BLaER1 treated with 17β-estradiol and CSF1 and Interleukin-3, amounts not matched to agents 10 nM and 100 nM (cell line): ENCODE measurements around the gene SEC11C.

ENCODE experiments used
- H3K27ac ChIP-seq, 11 experiments: shearing (Covaris generic); formaldehyde crosslinking; 2 replicates each; pipeline ENCODE4 v1.8.1; 2022
- H3K27me3 ChIP-seq, 11 experiments: shearing (Covaris generic); formaldehyde crosslinking; 2 replicates each; pipeline ENCODE4 v1.8.1; 2022
- H3K36me3 ChIP-seq, 11 experiments: shearing (Covaris generic); formaldehyde crosslinking; 2 replicates each; pipeline ENCODE4 v1.8.1; 2022
- H3K4me1 ChIP-seq, 10 experiments: shearing (Covaris generic); formaldehyde crosslinking; 2 replicates each; pipeline ENCODE4 v1.8.1; 2022
- H3K4me2 ChIP-seq, 11 experiments: shearing (Covaris generic); formaldehyde crosslinking; 2 replicates each; pipeline ENCODE4 v1.8.1; 2022
- H3K4me3 ChIP-seq, 10 experiments: shearing (Covaris generic); formaldehyde crosslinking; 2 replicates each; pipeline ENCODE4 v1.8.1; 2022
- H3K9ac ChIP-seq, 11 experiments: shearing (Covaris generic); formaldehyde crosslinking; 2 replicates each; pipeline ENCODE4 v1.8.1; 2022
- H3K9me3 ChIP-seq, 11 experiments: shearing (Covaris generic); formaldehyde crosslinking; replicated peaks in 1 of 11; 2 replicates each; pipeline ENCODE4 v1.8.1; 2022
- H4K20me1 ChIP-seq, 11 experiments: shearing (Covaris generic); formaldehyde crosslinking; 2 replicates each; pipeline ENCODE4 v1.8.1; 2022
- Cebpa-rat ChIP-seq, 11 experiments: shearing (Covaris generic); IDR thresholded peaks; 2 replicates each; pipeline ENCODE4 v1.8.1; 2022

SEC11C gene

DNA sequence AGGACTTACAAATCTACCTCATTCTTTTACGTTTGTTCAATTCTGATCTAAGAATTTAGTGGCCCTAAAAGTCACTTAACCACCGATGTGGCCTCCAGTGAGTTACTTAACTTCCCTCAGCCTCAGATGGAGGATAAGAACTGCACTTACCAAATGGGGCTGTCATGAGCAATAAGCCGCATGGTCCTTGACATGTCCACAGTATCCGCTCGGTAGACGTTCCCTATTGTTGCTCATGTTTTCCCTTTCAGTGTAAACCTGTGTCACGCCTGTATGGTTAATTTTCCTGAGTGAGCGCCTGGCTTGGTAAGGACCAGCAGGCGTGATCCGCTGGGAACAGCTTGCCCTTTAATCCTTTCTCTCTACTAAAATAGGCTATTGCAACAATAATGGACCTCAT is 20.3 kb downstream of the SEC11C start:
- Histone ChIP-seq H3K27me3 (no peaks in the 10 kb centered on the region), H3K9ac (no peak overlapping the region), H3K4me3 (no peak overlapping the region), H3K4me2 (no peak overlapping the region), H3K27ac (no peak overlapping the region), H3K36me3 (peaks cover 8 to 42% (median 27%) of the 10 kb centered on the region in 11 experiments; a peak in 16 of 22 replicates), H4K20me1 (no peaks in the 10 kb centered on the region), H3K4me1 (no peaks in the 10 kb centered on the region), H3K9me3 (no peaks in the 10 kb centered on the region)
- no peak for TF ChIP-seq Cebpa-rat (IDR thresholded peaks at IDR 0.05)

DNA sequence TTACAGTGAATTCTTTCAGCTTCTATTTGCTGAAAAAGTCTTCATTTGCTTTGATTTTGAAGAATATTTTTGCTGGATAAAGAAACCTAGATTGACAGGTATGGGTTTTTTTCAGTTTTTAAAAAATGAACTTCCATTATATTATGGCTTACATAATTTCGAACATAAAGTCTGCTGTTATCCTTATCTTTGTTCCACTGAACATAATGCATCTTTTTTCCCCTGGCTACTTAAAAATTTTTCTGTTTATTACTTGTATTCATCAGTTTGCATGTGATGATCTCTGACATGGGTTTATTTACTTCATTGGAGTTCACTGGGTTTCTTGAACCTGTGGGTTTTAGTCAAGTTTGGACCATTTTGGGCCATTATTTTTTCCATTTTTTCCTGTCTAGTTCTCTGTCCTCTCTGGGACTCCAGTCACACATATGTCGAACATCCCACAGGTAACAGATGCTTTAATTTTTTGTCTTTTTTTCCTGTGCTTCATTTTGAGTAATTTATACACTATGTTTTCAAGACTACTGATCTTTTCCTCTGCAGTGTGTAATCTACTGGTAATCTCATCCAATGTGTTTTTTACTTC is 33.1 kb downstream of the SEC11C start:
- no peaks in the 10 kb centered on the region for H3K27me3 ChIP-seq
- no peaks in the 10 kb centered on the region for H4K20me1 ChIP-seq
- H3K27ac ChIP-seq: no peak overlapping the region
- no peak for TF ChIP-seq Cebpa-rat (IDR thresholded peaks at IDR 0.05)
- no peak overlapping the region for H3K4me3 ChIP-seq
- no peak overlapping the region for H3K4me2 ChIP-seq
- H3K9me3 ChIP-seq: peaks cover 24 to 42% (median 29%) of the 10 kb centered on the region in 11 experiments
- no peaks in the 10 kb centered on the region for H3K36me3 ChIP-seq
- no peaks in the 10 kb centered on the region for H3K4me1 ChIP-seq
- no peak overlapping the region for H3K9ac ChIP-seq

GRCh38 chr18:59177485-59177884 is 37.8 kb downstream of the SEC11C start:
- H3K27ac ChIP-seq: no peak overlapping the region
- H3K36me3 ChIP-seq: no peaks in the 10 kb centered on the region
- H3K9ac ChIP-seq: no peak overlapping the region
- no peaks in the 10 kb centered on the region for H3K4me1 ChIP-seq
- no peak overlapping the region for H3K4me3 ChIP-seq
- H3K27me3 ChIP-seq: no peaks in the 10 kb centered on the region
- H3K9me3 ChIP-seq: peaks cover 13 to 23% (median 15%) of the 10 kb centered on the region in 11 experiments
- TF ChIP-seq Cebpa-rat (IDR thresholded peaks at IDR 0.05): no peak
- no peak overlapping the region for H3K4me2 ChIP-seq
- H4K20me1 ChIP-seq: no peaks in the 10 kb centered on the region

DNA sequence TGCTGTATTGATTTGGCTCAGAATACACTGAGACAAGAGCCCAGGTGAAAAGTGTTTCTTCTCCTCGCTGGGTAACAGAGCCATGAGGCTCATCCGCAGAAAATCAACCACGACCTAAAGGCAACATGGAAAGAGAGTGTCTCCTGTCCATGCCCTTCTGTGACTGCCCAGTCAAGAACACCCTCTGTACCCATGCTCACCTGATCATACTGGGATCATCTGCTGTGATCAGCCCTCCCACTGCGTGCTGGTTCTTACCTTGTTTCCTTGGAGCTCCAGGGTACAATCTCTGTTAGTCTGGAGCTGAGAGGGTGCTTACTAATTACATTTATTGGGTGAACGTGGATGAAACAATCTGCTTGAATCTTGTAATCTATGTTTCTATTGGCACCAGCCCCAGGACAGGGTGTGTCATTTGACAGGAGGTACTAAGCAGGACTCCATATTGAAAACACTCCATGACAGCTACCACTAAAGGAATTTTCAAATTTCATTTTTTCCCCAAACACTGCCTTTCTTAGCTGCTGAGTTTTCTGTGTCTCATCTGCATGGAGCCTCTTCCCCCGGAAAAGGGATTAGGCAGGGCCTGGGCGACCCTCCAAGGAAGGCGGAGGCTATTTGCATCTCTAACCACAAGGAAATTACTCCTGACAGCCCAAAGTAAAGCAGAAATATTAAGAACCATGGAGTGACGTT is 40.6 kb downstream of the SEC11C start:
- Histone ChIP-seq H3K27ac (no peak overlapping the region), H3K4me1 (no peaks in the 10 kb centered on the region), H3K27me3 (no peaks in the 10 kb centered on the region), H3K4me3 (no peak overlapping the region), H3K9ac (no peak overlapping the region), H4K20me1 (no peaks in the 10 kb centered on the region), H3K9me3 (no peaks in the 10 kb centered on the region), H3K36me3 (no peaks in the 10 kb centered on the region), H3K4me2 (no peak overlapping the region)
- no peak for TF ChIP-seq Cebpa-rat (IDR thresholded peaks at IDR 0.05)

GRCh38 chr18:59182673-59183072 is 43.0 kb downstream of the SEC11C start:
- Histone ChIP-seq H3K4me2 (no peak overlapping the region), H3K9ac (no peak overlapping the region), H3K27ac (no peak overlapping the region), H4K20me1 (no peaks in the 10 kb centered on the region), H3K4me1 (no peaks in the 10 kb centered on the region), H3K4me3 (no peak overlapping the region), H3K9me3 (no peaks in the 10 kb centered on the region), H3K27me3 (no peaks in the 10 kb centered on the region), H3K36me3 (no peaks in the 10 kb centered on the region)
- TF ChIP-seq Cebpa-rat (IDR thresholded peaks at IDR 0.05): no peak

DNA sequence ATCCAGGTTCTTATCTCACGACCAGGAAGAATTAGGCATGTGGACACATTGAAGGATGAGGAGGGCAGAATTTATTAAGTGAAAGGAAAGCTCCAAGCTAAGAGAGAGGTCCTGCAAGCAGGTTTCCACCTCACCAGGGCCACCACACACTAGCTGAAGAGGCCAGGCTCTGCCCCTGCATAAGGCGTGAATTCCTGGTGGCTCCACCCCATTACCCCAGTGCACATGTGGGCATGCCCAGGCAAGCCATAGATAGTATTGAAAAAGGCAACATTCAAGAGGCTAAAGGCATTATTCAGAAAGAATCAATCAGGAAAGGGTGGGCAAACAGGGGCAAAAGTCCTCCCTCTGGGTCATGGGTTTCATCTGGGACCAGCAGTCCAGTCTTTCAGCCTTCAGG is 49.3 kb downstream of the SEC11C start:
- Histone ChIP-seq H3K27me3 (no peaks in the 10 kb centered on the region), H3K9me3 (peaks cover 0 to 6% (median 0%) of the 10 kb centered on the region in 11 experiments; a peak in 3 of 22 replicates), H3K36me3 (no peaks in the 10 kb centered on the region), H3K27ac (no peak overlapping the region), H4K20me1 (no peaks in the 10 kb centered on the region), H3K4me3 (no peak overlapping the region), H3K9ac (no peak overlapping the region), H3K4me1 (no peaks in the 10 kb centered on the region), H3K4me2 (no peak overlapping the region)
- no peak for TF ChIP-seq Cebpa-rat (IDR thresholded peaks at IDR 0.05)

- peaks cover 0 to 6% (median 0%) of the 10 kb centered on the region in 11 experiments; a peak in 3 of 22 replicates for H3K9me3 ChIP-seq
- no peak overlapping the region for H3K4me3 ChIP-seq
- no peaks in the 10 kb centered on the region for H3K36me3 ChIP-seq
- no peaks in the 10 kb centered on the region for H3K27me3 ChIP-seq
- no peak overlapping the region for H3K9ac ChIP-seq
- no peak overlapping the region for H3K27ac ChIP-seq
- no peak overlapping the region for H3K4me2 ChIP-seq
- no peaks in the 10 kb centered on the region for H4K20me1 ChIP-seq
- TF ChIP-seq Cebpa-rat (IDR thresholded peaks at IDR 0.05): no peak
- no peaks in the 10 kb centered on the region for H3K4me1 ChIP-seq
Observed at GRCh38 chr18:59189746-59190145, 50.1 kb downstream of the SEC11C start.

DNA sequence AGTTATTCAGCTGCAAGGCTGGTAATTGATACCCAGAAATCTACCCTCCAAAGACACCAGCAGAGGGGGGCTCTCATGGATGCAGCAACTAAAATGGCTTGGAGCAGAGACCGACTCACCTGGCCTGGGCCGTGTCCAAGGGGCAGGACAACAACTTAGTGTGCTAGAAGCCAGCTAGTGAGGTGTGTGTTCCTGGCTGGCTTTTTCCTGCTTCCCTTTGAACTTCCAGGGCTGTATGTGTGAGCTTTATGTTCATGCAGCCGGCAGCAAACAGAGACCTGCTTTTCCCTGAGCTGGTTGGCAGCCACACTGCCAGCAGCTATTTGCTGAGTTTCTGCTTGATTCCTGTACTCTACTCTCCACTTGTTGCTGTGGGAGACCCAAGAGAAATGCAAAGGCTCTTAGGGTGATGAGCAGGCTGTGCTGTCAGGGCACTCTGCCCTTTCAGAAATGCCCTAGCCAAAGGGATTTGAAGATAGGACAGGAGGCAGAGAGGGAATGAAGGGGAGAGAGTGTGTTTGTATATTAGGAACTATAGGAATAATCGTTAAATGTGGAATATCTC is 56.6 kb downstream of the SEC11C start:
- TF ChIP-seq Cebpa-rat (IDR thresholded peaks at IDR 0.05): no peak
- H3K9me3 ChIP-seq: no peaks in the 10 kb centered on the region
- H3K9ac ChIP-seq: no peak overlapping the region
- H3K36me3 ChIP-seq: no peaks in the 10 kb centered on the region
- no peaks in the 10 kb centered on the region for H3K27me3 ChIP-seq
- H4K20me1 ChIP-seq: no peaks in the 10 kb centered on the region
- H3K4me2 ChIP-seq: no peak overlapping the region
- H3K4me1 ChIP-seq: no peaks in the 10 kb centered on the region; a peak in 1 of 20 replicates
- H3K27ac ChIP-seq: no peak overlapping the region
- no peak overlapping the region for H3K4me3 ChIP-seq

DNA sequence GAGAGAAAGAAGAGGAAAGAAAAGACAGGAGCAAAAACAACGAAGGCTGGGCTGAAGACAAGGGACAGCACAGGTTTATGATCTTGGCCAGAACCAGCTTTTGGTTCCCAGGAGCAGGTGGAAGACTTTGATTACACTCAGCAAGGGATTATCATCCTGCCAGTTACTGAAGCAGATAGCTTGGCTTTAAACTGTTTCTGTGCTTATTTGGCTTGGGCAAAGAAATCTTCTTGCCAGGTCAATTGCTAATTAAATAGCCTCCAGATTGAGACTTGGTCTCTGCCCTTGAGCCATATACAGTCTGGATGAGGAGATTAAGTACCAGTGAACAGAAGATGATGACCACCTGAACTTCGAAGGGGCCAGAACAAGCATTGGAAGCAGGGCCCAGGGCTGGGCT is 58.0 kb downstream of the SEC11C start:
- no peaks in the 10 kb centered on the region; a peak in 1 of 20 replicates for H3K4me1 ChIP-seq
- H3K27ac ChIP-seq: no peak overlapping the region
- H3K9me3 ChIP-seq: no peaks in the 10 kb centered on the region
- no peak overlapping the region for H3K4me2 ChIP-seq
- TF ChIP-seq Cebpa-rat (IDR thresholded peaks at IDR 0.05): no peak
- no peaks in the 10 kb centered on the region for H4K20me1 ChIP-seq
- H3K36me3 ChIP-seq: no peaks in the 10 kb centered on the region
- no peaks in the 10 kb centered on the region for H3K27me3 ChIP-seq
- no peak overlapping the region for H3K9ac ChIP-seq
- no peak overlapping the region for H3K4me3 ChIP-seq

DNA sequence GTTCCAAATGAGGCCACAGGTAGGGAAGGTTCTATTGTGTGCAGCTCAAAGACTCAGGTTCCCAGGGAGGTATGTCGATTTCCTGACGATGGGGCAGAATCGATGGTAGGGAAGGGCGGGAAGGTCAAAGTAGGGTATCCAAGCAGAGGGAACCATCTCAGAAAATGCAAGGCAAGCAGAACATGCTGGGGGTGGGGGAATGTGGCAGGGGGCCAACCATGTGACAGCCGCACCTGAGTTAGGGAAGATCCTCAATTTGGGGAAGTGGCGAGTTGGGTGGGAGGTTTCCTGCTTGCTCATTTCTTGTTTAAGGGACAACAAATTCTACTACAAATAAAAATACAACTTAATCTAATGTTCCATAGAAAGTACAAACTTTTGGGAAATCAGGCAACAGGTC is 58.5 kb downstream of the SEC11C start:
- no peaks in the 10 kb centered on the region for H3K27me3 ChIP-seq
- no peak overlapping the region for H3K4me3 ChIP-seq
- H3K9ac ChIP-seq: no peak overlapping the region
- no peaks in the 10 kb centered on the region; a peak in 1 of 20 replicates for H3K4me1 ChIP-seq
- no peaks in the 10 kb centered on the region for H3K9me3 ChIP-seq
- no peak overlapping the region for H3K4me2 ChIP-seq
- no peaks in the 10 kb centered on the region for H4K20me1 ChIP-seq
- no peak overlapping the region for H3K27ac ChIP-seq
- no peak for TF ChIP-seq Cebpa-rat (IDR thresholded peaks at IDR 0.05)
- H3K36me3 ChIP-seq: no peaks in the 10 kb centered on the region
